GM19025 (cell line): ENCODE results near the gene KRTAP10-9.
"Not testable (repeated sequence)": the region's sequence is repeated elsewhere in the genome, so short reads cannot be mapped to it uniquely, and the experiment has no call there.

Experiments used
- ATAC-seq: cut with Tn5 transposase; IDR thresholded peaks from one replicate; pipeline ENCODE4 v1.9.1; 2021; ENCODE audit warnings: mild to moderate bottlenecking, low read depth, moderate library complexity; ENCODE audit not compliant: unreplicated experiment

KRTAP10-9 gene

DNA sequence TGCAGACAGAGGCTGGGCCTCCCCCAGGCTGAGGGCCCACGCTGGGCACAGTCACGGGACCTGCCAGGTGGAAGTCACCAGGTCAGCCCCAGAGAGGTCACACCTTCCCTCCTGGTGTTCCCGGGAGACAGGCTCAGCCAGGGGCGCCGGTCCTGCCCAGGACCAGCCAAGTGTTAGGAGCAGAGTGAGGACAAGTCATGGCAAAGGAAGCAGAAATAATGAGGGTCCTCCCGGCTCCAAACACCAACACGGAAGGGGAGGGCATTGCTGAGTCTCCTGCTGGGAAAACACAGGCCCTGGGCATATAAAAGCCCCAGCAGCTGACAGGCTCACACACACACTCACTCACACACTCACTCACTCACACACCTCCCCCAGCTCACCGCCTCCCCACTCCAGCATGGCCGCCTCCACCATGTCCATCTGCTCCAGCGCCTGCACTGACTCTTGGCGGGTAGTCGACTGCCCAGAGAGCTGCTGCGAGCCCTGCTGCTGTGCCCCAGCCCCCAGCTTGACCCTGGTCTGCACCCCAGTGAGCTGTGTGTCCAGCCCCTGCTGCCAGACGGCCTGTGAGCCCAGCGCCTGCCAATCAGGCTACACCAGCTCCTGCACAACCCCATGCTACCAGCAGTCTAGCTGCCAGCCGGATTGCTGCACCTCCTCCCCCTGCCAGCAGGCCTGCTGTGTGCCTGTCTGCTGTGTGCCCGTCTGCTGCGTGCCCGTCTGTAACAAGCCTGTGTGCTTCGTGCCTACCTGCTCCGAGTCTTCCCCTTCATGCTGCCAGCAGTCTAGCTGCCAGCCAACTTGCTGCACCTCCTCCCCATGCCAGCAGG, 10.3 kb downstream of the KRTAP10-9 start, which contains the start of gene KRTAP10-10:
TSS of gene KRTAP10-10 (plus strand) at position 339 of the 833 bp plus-strand sequence. CDS start at position 401, 62 bp downstream.
- no peak for ATAC-seq

DNA sequence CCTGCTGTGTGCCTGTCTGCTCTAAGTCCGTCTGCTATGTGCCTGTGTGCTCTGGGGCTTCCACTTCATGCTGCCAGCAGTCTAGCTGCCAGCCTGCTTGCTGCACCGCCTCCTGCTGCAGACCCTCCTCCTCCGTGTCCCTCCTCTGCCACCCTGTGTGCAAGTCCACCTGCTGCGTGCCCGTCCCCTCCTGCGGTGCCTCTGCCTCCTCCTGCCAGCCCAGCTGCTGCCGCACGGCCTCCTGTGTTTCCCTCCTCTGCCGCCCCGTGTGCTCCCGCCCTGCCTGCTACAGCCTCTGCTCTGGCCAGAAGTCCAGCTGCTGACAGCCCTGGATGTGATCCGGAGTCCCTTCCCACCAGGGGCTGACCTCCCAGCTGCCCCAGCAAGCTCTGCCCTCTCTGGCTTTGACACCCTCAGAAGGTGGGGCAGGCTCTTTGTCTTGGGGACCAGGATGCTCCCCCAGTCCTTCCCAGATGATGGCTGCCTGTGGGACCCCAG, 11.0 kb downstream of the KRTAP10-9 start:
- ATAC-seq, result not testable (repeated sequence)

DNA sequence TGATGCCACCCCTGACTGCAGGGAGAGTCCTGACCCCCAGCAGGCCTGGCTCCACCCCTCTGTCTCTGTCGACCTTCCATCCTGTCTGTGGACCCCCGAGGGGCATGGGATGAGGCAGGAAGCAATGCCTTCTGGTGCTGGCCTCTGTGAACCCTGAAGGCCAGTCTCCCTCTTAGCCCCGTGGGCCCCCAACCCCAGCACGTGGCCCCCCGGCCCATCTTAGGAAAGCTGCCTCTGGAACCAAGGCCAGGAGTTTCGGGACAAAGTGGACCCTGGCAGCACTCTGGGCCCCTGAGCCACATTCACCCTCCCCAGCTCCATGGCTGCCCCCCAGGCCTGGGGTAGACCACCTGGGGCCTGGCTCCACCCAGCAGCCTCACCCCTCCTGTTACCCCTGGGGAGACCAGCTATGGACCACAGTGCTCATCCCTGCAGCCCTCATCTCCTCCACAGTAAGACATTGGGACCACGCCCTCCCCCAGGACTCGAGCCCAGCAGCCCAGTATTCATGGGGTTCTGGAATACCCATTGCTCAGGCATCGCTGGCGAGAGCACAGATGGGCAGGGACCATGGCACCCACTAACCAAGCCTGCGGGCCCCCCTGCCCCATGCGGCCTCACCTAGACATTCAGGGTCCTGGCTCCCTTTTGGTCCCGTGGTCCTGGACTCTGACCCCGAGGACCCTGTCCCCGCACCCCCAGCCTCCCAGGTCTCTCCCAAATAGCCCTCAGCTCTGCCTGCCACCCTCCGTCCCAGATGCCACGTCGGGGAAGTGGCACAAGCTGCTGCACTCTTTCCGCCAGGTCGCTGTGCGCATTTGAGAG, 11.8 kb downstream of the KRTAP10-9 start:
- ATAC-seq, result not testable (repeated sequence)

DNA sequence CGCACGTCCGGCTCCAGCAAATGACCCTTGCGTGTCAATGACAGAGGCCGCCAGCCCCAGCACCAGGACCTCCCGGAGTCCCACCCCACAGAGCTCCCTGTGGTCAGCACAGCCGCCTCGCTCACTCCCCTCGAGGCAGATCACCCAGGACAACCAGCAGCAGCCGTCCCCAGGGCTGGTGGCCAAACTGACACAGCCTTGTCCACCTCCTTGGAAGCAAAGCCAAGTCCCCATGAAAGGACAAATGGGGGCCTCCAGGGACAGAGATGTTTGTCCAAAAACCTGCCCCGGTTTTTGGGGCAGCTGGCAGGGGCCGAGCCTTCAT, 12.4 kb downstream of the KRTAP10-9 start:
- ATAC-seq, result no peak

DNA sequence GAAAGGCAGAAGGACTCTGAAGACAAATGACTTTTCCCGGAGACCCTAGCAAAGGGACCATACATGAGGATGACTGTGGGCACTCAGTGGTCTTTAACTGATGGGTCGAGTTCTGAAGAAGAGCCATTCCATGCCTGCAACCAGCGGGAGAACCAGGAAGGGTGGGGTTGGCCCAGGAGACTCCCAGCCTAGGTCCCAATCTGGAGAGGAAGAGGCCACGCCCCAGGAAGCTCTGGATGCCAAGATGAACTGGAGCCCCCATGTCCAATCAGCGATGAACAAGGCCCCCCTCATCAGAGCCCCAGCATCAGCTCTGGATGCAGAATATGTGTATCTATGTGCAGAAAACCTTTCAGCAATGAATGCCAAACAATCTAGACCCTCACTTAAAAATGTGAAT, 13.9 kb downstream of the KRTAP10-9 start:
- ATAC-seq, result no peak

DNA sequence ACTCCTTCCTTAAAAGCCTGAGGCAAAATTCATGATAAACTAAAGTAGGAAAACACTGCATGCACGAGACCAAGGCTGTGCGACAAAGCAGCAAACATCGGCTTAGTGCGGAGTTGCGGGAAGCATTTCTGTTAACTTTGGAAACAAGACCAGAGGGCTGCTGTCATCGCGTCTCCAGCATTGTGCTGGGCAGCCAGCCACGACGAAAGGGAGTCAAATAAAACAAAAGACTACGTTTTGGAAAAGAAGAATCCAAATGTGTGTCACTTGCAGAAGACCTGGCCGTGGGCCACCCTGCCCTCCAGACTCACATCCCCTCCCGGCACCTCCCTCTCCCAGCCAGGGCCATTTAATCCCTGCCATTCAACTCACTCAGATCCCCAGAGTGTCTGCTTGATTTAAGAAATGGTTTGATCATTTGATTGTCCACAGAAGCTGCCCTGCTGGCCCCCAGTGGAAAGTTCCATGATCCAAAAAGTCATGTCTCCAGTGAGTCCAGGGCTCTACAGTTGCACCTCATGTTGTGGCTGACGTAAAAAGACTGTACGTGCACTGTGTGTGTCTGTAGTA, 16.9 kb downstream of the KRTAP10-9 start:
- ATAC-seq, result no peak

DNA sequence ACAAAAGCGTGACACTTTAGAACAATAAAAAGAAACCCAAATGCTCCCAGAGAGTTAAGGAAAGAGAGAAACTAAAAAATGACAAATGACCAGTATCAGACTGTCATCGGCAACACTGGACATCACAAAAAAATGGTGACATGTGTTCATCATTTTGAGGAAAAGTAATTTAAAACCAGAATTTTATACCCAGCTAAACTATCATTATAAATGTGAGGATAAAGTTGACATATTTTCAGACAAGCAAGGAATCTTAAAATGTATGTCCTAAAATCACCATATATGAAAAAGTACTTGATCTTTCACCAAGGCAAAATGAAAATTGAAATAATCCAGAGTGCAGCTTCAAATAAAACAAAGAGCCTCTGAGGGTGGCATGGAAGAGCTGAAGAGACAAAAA, 18.0 kb downstream of the KRTAP10-9 start:
- no peak for ATAC-seq

DNA sequence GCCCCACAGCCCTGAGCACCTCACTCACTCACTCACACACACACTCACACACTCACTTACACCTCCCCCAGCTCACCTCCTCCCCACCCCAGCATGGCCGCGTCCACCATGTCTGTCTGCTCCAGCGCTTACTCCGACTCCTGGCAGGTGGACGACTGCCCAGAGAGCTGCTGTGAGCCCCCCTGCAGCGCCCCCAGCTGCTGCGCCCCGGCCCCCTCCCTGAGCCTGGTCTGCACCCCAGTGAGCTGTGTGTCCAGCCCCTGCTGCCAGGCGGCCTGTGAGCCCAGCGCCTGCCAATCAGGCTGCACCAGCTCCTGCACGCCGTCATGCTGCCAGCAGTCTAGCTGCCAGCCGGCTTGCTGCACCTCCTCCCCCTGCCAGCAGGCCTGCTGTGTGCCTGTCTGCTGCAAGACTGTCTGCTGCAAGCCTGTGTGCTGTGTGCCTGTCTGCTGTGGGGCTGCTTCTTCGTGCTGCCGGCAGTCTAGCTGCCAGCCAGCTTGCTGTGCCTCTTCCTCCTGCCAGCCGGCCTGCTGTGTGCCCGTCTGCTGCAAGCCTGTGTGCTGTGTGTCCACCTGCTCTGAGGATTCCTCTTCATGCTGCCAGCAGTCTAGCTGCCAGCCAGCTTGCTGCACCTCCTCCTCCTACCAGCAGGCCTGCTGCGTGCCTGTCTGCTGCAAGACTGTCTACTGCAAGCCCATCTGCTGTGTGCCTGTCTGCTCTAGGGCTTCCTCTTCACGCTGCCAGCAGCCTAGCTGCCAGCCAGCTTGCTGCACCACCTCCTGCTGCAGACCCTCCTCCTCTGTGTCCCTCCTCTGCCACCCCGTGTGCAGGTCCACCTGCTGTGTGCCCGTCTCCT, 19.7 kb downstream of the KRTAP10-9 start, which contains the start of gene KRTAP10-11:
TSS of gene KRTAP10-11 (plus strand) at position 49 of the 856 bp plus-strand sequence. CDS start at position 94, 45 bp downstream.
- not testable (repeated sequence) for ATAC-seq

DNA sequence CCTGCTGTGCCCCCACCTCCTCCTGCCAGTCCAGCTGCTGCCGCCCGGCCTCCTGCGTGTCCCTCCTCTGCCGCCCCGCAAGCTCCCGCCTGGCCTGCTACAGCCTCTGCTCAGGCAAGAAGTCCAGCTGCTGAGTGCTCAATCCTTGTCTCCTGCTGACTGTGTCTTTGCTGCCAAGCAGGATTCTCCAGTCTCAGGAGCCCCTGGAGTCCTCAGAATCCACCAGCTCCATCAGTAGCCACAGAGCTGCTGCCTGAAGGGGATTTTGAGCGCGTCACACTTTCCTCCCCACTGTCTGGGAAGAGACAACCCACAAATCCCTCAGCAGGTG, 20.3 kb downstream of the KRTAP10-9 start:
- no peak for ATAC-seq

DNA sequence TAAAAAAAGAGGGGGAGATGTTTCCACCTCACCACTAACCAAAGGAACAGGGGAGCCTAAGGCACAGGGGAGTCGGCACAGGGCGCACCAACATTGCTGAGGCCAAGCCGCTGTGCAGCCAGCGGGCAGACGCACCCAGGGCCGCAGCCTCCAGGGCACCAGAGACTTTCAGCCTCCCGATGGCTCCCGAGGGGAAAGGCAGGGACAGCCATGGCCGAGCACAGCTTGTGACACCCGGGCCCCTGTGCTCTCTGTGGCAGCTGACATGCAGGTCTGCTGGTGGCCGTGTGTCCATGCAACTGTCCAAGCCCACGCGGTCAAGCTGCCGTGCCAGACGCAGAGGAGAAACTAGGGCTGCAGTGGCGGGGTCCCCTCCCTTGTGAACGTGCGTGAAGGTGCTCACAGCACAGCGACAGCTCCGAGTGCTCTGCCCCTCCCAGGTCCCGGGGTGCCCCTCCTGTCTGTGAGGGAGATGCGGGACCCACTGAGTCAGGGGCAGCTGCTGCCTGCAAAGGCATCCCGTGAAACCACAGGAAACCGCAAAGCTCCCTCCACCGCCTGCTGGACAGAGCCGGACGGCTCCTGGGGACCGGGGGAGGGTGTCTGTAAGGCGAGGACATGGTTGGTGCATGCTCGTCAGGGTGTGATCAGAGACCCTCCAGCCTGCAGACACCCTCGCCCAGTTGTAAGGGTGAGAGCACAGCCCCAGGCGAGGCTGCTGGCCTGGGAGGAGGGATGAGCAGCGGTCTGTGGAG, 21.8 kb downstream of the KRTAP10-9 start:
- ATAC-seq, result no peak

DNA sequence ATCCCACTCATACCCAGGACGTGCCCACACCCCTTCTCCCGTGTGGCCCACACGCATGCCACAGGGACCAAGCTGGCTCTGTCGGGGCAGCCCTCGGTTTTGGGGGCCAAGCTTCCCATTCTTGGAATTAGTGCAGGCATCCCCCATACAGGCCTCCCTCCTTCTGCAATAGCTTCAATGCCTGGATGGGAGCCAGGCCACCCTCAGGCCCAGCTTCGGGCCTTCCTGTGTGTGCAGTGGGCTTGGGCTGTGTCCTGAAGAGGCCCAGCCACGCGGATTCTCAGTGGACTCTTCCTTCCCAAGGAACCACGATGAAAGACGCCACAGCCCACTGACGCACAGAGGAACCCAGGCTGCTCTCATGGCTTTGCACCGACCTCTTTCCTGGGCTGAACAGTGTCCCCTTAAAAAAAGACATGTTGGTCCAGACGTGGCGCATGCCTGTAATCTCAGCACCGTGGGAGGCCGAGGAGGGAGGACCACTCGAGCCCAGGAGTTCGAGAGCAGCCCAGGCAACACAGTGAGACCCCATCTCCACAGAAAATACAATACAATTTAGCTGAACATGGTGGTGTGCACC, 22.7 kb downstream of the KRTAP10-9 start:
- no peak for ATAC-seq

DNA sequence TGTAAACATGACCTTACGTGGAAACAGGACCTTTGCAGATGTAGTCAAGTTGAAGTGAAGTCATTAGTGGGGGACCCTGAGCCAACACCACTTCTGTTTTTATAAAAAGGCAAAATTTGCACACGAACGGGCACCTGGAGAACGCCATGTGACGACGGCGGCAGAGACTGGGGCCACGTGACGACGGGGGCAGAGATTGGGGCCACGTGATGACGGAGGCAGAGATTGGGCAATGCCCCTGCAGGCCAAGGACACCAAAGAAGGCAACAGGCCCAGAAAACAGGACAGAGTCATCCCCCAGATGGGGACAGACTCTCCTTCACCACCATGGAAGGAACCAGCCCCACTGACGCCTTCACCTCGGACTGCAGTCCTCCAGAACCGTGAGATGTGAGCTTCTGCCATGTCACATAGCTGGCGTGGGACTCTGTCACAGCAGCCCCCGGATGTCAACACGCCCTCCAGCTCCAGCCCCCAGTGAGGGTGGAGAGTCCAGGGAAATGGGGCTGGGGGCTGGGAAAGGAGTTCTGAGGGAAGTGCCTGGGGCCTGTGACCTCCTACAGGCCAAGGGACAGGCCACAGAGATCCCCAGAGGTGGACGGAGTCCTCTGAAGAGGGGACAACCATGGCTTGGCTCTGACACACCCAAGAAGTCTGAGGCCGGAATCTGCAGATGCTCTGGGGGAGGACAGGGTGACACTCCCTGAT, 23.5 kb downstream of the KRTAP10-9 start:
- ATAC-seq, result no peak

DNA sequence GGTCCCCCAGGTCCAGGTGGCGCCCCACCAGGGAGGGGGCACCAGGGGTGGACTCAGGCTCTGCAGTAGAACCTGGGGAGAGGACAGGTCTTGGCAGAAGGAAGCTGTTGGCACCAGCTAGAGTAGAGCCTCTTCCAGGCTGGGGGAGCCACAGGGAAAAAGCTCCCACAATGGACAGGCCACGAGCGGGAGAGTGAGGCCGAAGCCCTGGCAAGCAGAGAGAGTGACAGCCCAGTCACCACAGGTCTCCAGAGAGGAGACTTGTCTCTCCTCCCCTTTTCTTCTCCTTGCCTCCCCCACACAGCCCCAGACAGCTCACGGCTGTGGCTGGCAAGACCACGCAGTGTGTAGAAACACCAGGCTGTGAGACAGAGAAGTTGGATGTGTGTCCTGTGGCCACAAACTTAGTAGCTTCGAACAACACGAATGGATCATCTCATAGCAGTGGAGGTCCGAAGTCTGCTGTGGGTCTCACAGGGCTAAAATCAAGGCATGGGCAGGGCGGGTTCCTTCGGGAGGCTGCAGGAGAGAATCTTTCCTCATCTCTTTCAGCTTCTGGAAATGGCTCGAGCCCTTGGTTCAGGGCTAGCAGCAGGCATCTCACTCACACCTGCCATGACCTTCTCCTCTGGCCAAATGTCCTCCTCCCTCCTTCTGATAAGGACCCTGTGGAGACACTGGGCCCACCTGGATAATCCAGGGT, 24.2 kb downstream of the KRTAP10-9 start:
- no peak for ATAC-seq

DNA sequence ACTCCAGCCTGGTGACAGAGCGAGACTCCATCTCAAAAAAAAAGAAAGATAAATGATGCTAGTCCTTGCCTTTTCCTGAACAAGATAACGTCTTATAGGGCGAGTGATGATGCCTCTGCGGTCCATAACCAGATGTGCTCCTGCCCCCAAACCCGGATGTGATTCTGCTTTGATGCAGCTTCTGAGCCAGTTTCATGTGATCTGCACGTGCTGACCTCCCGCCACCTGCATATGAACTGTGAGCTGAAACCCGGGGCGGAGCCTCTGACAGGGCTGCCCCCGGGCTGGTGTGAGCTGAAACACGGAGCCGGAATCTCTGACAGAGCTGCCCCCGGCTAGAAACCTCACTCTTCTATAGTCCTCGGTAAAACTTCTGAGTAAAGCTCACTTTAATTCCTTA, 26.2 kb downstream of the KRTAP10-9 start:
- no peak for ATAC-seq

DNA sequence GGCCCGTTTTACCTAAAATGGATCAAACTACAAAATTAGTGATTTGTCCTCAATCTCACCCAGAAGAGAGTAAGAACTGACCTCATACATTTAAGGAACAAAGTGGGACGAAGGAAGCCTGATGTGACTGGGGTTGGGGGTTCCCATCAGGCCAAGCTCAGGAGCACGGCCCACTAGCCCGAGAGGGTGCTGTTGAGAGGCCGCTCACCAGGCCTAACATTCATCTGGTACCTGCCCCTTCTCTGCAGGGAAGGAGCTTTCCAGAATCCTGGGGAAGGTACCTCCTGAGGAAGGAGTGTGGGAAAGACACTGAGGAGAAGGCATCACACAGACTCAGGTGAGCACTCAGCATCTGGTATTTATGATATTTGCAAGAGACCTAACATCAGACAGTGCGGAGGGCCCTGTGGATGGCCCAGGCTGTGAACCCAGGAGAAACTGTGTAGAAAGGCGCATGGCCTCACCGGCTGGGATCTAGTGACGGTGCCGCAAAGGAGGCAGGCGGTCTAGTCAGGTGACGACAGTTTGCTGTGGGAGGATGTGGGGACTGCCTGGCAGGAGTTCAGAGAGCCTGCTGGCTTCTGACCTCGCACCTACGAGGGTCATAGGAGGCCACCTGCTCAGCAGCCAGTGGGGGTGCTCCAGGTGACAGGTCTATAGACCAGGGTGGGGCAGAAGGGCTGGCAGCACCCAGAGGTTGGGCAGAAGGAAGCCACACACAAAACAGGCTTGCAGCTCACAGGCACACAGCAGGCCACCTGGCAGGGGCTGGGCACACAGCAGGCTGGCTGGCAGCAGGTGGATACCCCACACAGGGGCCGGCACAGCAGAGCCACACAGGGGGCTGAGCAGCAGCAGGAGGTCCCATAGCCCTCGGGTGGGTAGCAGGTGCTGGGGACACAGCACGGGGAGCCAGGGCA, 27.0 kb downstream of the KRTAP10-9 start:
- no peak for ATAC-seq

DNA sequence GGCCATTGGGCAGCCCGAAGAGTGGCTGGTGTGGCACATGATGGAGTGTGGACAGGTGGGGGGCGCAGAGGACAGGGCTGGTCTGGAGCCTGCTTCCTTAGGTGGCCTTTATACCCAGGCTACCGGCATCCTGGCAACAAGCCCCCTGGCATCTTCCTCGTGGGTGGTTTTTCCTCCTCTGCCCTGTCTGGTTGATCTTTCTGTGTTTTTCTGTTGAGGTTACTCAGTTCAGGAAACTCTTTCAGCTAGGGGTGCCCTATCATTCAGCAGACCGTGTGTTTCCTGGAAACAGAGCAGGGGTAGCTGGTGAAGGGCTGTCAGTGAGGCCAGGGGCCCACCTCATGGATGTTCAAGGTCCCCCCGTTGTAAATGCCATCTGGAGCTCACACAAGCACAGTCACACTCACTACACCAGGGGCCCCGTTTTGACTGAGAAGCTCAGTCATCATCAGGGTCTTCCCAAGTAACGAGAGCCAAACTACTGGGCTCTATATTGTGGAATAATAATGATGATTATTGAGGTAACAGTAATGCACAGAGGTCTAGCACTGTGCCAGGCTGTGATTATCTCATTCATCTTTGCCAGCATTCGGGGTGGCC, 27.8 kb downstream of the KRTAP10-9 start, which contains the start of gene KRTAP12-4:
TSS of gene KRTAP12-4 (minus strand) at position 84 of the 600 bp plus-strand sequence. CDS start at position 39, 45 bp downstream.
- ATAC-seq, result no peak
